Esophagus (tissue), 2 donors: ENCODE data around the gene FGF6. TPM values are rescaled to one million over a fixed set of nuclear protein-coding genes. Genes with fewer than 3 reads are reported as not detected.

Source experiments
- H3K27ac ChIP-seq, 2 donors: one replicate each; pipeline ENCODE4 v1.5.1; 2013; ENCODE audit warnings: low read depth in 2 of 2, mild to moderate bottlenecking in 2 of 2, inconsistent platforms in 1 of 2, low read length in 1 of 2, moderate library complexity in 1 of 2
- H3K27me3 ChIP-seq, 2 donors: one replicate each; pipeline ENCODE4 v1.6.1; 2013; ENCODE audit warnings: low read length in 2 of 2, control low read depth in 1 of 2, mild to moderate bottlenecking in 1 of 2; ENCODE audit not compliant: insufficient read depth in 2 of 2, control insufficient read depth in 1 of 2
- H3K36me3 ChIP-seq, 2 donors: one replicate each; pipeline ENCODE4 v1.6.1; 2013; ENCODE audit warnings: low read length in 1 of 2; ENCODE audit not compliant: control insufficient read depth in 2 of 2, insufficient read depth in 2 of 2
- H3K4me1 ChIP-seq, 2 donors: one replicate each; pipeline ENCODE4 v1.6.1; 2013; ENCODE audit warnings: low read length in 1 of 2; ENCODE audit not compliant: control insufficient read depth in 2 of 2, insufficient read depth in 2 of 2
- H3K4me3 ChIP-seq, 2 donors: one replicate each; pipeline ENCODE4 v1.5.1; 2013; ENCODE audit warnings: low read length in 2 of 2, mild to moderate bottlenecking in 2 of 2, low read depth in 1 of 2, moderate library complexity in 1 of 2
- H3K9me3 ChIP-seq, 2 donors: one replicate each; pipeline ENCODE4 v1.6.1; 2013; ENCODE audit warnings: mild to moderate bottlenecking in 2 of 2, low read depth in 1 of 2, low read length in 1 of 2, moderate library complexity in 1 of 2; ENCODE audit not compliant: control insufficient read depth in 2 of 2, insufficient read depth in 1 of 2
- WGBS, 2 donors: extraction: QIAGEN DNeasy Blood & Tissue Kit; methylation state at CpG; one replicate each; pipeline ENCODE4 v1.1.7; 2013; 5-methylcytosine and 5-hydroxymethylcytosine counted together
- polyA plus RNA-seq, 2 donors: library from polyadenylated mRNA; stranded (reverse); fragments of 200-250 nt; gene quantifications; one replicate each; pipeline ENCODE4 v1.2.3, GENCODE V29; 2013
- donor health status: healthy with polysubstance abuse.
- donor health status: Bipolar disorder and iron deficiency.

FGF6 gene
- polyA plus RNA-seq, 2 donors, result not detected

- H3K9me3 ChIP-seq, result no peaks in the 10 kb centered on the region
- no peaks in the 10 kb centered on the region for H3K4me1 ChIP-seq
- no peaks in the 10 kb centered on the region for H3K36me3 ChIP-seq
- no peaks in the 10 kb centered on the region for H3K27me3 ChIP-seq
- no peak overlapping the region for H3K27ac ChIP-seq
- no peak overlapping the region for H3K4me3 ChIP-seq
- WGBS, 2 donors, result 70 to 75% methylated on average over 4 of the region's 4 CpGs
These were observed 58.8 kb downstream of the FGF6 start for GRCh38 chr12:4386801-4387200.

Other genes starting within 250 kb of the FGF6 start
- gene CCND2, start 172.1 kb downstream of the FGF6 start, polyA plus RNA-seq, result 1 to 10 TPM; 5.7 to 6.1 TPM
- 1 to 10 TPM; 2.4 to 5.3 TPM for gene TIGAR, start 124.6 kb downstream of the FGF6 start, polyA plus RNA-seq
- gene FGF23, start 66.1 kb downstream of the FGF6 start, polyA plus RNA-seq, result not detected
- gene RAD51AP1, start 93.1 kb upstream of the FGF6 start, polyA plus RNA-seq, result 1 to 10 TPM; 2.6 to 7.0 TPM
- 10 to 100 TPM; 27.1 to 34.7 TPM for gene DYRK4, start 116.4 kb upstream of the FGF6 start, polyA plus RNA-seq
- under 1 TPM; 0.36 to 0.75 TPM for gene AKAP3, start 203.2 kb upstream of the FGF6 start, polyA plus RNA-seq
- 10 to 100 TPM; 43.5 to 69.3 TPM for gene NDUFA9, start 203.3 kb upstream of the FGF6 start, polyA plus RNA-seq